Testis (tissue), 2 donors: ENCODE data around the gene GRIK4.

Source experiments
- POLR2A ChIP-seq: fragments of 450-650 bp; IDR thresholded peaks from one replicate; pipeline ENCODE4 v1.6.1; 2017; ENCODE audit warnings: antibody characterized with exemption, mild to moderate bottlenecking, moderate library complexity
- TF ChIP-seq, protein P1 (sequence below), 3 experiments: fragments of 450-650 bp in 2 of 3; fragments of 200-600 bp in 1 of 3; sonication (generic) in 1 of 3; IDR thresholded peaks; one replicate each; pipeline ENCODE4 v1.5.1; 2016 to 2019; ENCODE audit warnings: antibody characterized with exemption in 3 of 3, mild to moderate bottlenecking in 2 of 3, moderate library complexity in 1 of 3

DNA sequence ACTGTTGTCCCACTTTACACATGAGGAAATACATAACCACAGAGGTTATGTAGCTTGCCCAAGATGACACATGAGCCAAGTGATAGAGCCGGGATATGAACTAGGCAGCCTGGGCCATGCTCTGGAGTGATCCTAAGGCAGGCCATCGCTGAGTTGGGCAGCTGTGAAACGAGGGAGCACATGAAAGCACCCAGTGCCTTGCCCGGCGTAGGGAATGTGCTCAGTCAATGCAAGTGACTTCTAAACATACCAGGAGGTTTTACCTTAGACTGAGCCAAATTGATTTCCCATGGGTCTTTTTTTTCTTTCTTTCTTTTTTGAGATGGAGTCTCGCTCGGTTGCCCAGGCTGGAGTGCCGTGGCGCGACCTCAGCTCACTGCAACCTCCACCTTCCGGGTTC, 10.5 kb downstream of the GRIK4 start:
- TF ChIP-seq, protein P1, sequence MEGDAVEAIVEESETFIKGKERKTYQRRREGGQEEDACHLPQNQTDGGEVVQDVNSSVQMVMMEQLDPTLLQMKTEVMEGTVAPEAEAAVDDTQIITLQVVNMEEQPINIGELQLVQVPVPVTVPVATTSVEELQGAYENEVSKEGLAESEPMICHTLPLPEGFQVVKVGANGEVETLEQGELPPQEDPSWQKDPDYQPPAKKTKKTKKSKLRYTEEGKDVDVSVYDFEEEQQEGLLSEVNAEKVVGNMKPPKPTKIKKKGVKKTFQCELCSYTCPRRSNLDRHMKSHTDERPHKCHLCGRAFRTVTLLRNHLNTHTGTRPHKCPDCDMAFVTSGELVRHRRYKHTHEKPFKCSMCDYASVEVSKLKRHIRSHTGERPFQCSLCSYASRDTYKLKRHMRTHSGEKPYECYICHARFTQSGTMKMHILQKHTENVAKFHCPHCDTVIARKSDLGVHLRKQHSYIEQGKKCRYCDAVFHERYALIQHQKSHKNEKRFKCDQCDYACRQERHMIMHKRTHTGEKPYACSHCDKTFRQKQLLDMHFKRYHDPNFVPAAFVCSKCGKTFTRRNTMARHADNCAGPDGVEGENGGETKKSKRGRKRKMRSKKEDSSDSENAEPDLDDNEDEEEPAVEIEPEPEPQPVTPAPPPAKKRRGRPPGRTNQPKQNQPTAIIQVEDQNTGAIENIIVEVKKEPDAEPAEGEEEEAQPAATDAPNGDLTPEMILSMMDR (IDR thresholded peaks at IDR 0.05) = no peak
- TF ChIP-seq POLR2A = no peak
